WTC11 (cell line): ENCODE measurements around the gene WDPCP. TPM values are rescaled to one million over a fixed set of nuclear protein-coding genes. Genes with fewer than 3 reads are reported as not detected.
"Not testable (repeated sequence)": the region's sequence is repeated elsewhere in the genome, so short reads cannot be mapped to it uniquely, and the experiment has no call there.

Source experiments
- ATAC-seq: fragments of 200-7000 bp; cut with Tn5 transposase; 2 replicates; pipeline ENCODE4 v1.10.0; 2021; ENCODE audit warnings: mild to moderate bottlenecking, moderate library complexity
- CTCF ChIA-PET: fragments of 300-600 bp; sonication (Branson Sonifier 250); formaldehyde crosslinking; loops from one replicate; lab custom pipeline; 2021; ENCODE audit warnings: antibody characterized with exemption; lab: Charles Lee
- POLR2A ChIA-PET: fragments of 350-600 bp; sonication (Branson Sonifier 250); formaldehyde crosslinking; loops from one replicate; lab custom pipeline; 2021; ENCODE audit warnings: antibody characterized with exemption; lab: Charles Lee
- DNase-seq: peaks from one replicate; pipeline ENCODE4 v3.0.0; 2021; ENCODE audit warnings: low spot score
- H3K27ac Mint-ChIP-seq: 2 replicates; pipeline ENCODE4 v1.8.0; 2021; ENCODE audit warnings: mixed read lengths
- H3K27me3 Mint-ChIP-seq: 2 replicates; pipeline ENCODE4 v1.8.0; 2021; ENCODE audit warnings: low read depth, mild to moderate bottlenecking, moderate library complexity, mixed read lengths
- H3K36me3 Mint-ChIP-seq: 2 replicates; pipeline ENCODE4 v1.8.0; 2021; ENCODE audit warnings: mixed read lengths
- H3K4me1 Mint-ChIP-seq: 2 replicates; pipeline ENCODE4 v1.8.0; 2022; ENCODE audit warnings: mixed read lengths
- H3K4me3 Mint-ChIP-seq: 2 replicates; pipeline ENCODE4 v1.8.0; 2021; ENCODE audit warnings: mild to moderate bottlenecking, moderate library complexity, mixed read lengths
- H3K9me3 Mint-ChIP-seq: 2 replicates; pipeline ENCODE4 v1.8.0; 2021; ENCODE audit warnings: mixed read lengths
- ARID4B ChIP-seq: sonication (generic); formaldehyde crosslinking; IDR thresholded peaks from 2 replicates; pipeline ENCODE4 v1.8.0; 2023; ENCODE audit warnings: missing genetic modification reagents, mild to moderate bottlenecking, borderline replicate concordance
- ATF2 ChIP-seq: sonication (generic); formaldehyde crosslinking; IDR thresholded peaks from 2 replicates; pipeline ENCODE4 v1.8.1; 2022; ENCODE audit warnings: low read depth, missing genetic modification reagents, borderline replicate concordance
- ERG ChIP-seq: fragments of 250-450 bp; sonication (Bioruptor Pico); IDR thresholded peaks from 2 replicates; pipeline ENCODE4 v1.8.0; 2021; ENCODE audit warnings: mild to moderate bottlenecking
- ESRRA ChIP-seq: sonication (generic); formaldehyde crosslinking; IDR thresholded peaks from 2 replicates; pipeline ENCODE4 v1.8.1; 2022; ENCODE audit warnings: mild to moderate bottlenecking, missing genetic modification reagents, borderline replicate concordance
- ETV6 ChIP-seq: sonication (generic); formaldehyde crosslinking; IDR thresholded peaks from 2 replicates; pipeline ENCODE4 v1.8.1; 2022; ENCODE audit warnings: mild to moderate bottlenecking, missing genetic modification reagents
- GABPB1 ChIP-seq: sonication (generic); formaldehyde crosslinking; IDR thresholded peaks from 2 replicates; pipeline ENCODE4 v1.8.1; 2023; ENCODE audit warnings: mild to moderate bottlenecking, missing genetic modification reagents
- GRHL2 ChIP-seq: fragments of 250-450 bp; sonication (Bioruptor Pico); IDR thresholded peaks from 2 replicates; pipeline ENCODE4 v1.8.0; 2022; ENCODE audit warnings: mild to moderate bottlenecking, moderate library complexity; ENCODE audit not compliant: insufficient replicate concordance, severe bottlenecking
- JAZF1 ChIP-seq: fragments of 250-450 bp; sonication (Bioruptor Pico); IDR thresholded peaks from 2 replicates; pipeline ENCODE4 v1.9.0; 2021; ENCODE audit warnings: moderate library complexity, mild to moderate bottlenecking, inconsistent platforms
- JUN ChIP-seq: sonication (generic); formaldehyde crosslinking; IDR thresholded peaks from 2 replicates; pipeline ENCODE4 v1.8.0; 2023; ENCODE audit warnings: mild to moderate bottlenecking, missing genetic modification reagents
- PRDM15 ChIP-seq: sonication (generic); formaldehyde crosslinking; IDR thresholded peaks from 2 replicates; pipeline ENCODE4 v1.8.0; 2022; ENCODE audit warnings: missing genetic modification reagents
- PRRX2 ChIP-seq: fragments of 250-450 bp; sonication (Bioruptor Pico); IDR thresholded peaks from 2 replicates; pipeline ENCODE4 v1.8.0; 2021; ENCODE audit warnings: mild to moderate bottlenecking
- RORB ChIP-seq: fragments of 250-450 bp; sonication (Bioruptor Pico); IDR thresholded peaks from 2 replicates; pipeline ENCODE4 v1.9.0; 2021; ENCODE audit warnings: mild to moderate bottlenecking
- SP1 ChIP-seq: sonication (generic); formaldehyde crosslinking; conservative IDR thresholded peaks from 2 replicates; pipeline ENCODE4 v1.8.1; 2022; ENCODE audit warnings: missing genetic modification reagents
- TEAD1 ChIP-seq: sonication (generic); formaldehyde crosslinking; IDR thresholded peaks from 2 replicates; pipeline ENCODE4 v1.8.0; 2022; ENCODE audit warnings: mild to moderate bottlenecking, missing genetic modification reagents
- ZNF121 ChIP-seq: sonication (generic); formaldehyde crosslinking; IDR thresholded peaks from 2 replicates; pipeline ENCODE4 v1.8.0; 2023; ENCODE audit warnings: missing genetic modification reagents
- ZNF138 ChIP-seq: sonication (generic); formaldehyde crosslinking; conservative IDR thresholded peaks from 2 replicates; pipeline ENCODE4 v1.8.1; 2022; ENCODE audit warnings: mild to moderate bottlenecking, moderate library complexity, missing genetic modification reagents
- ZNF263 ChIP-seq: sonication (generic); formaldehyde crosslinking; IDR thresholded peaks from 2 replicates; pipeline ENCODE4 v1.8.1; 2022; ENCODE audit warnings: low read depth, mild to moderate bottlenecking, moderate library complexity, missing genetic modification reagents
- ZNF281 ChIP-seq: sonication (generic); formaldehyde crosslinking; IDR thresholded peaks from 2 replicates; pipeline ENCODE4 v1.8.0; 2023; ENCODE audit warnings: mild to moderate bottlenecking, missing genetic modification reagents
- total RNA-seq: library from RNA; stranded (reverse); gene quantifications from 3 replicates; pipeline ENCODE4 v1.2.3, GENCODE V29; 2021

Gene WDPCP
- total RNA-seq, 1 experiment from 2014 or later, result 10.9 TPM

GRCh38 chr2:63569740-63570139 lies 18.5 kb downstream of the WDPCP start:
- DNase-seq (no peak), ATAC-seq (no peak)
- TF ChIP-seq SP1, result no peak
- no peak for TF ChIP-seq TEAD1
- H3K27ac Mint-ChIP-seq, result no peak overlapping the region
- POLR2A ChIA-PET, result no interaction called here
- H3K36me3 Mint-ChIP-seq, result peaks cover 51% of the 10 kb centered on the region
- peaks cover 47% of the 10 kb centered on the region for H3K9me3 Mint-ChIP-seq
- CTCF ChIA-PET, result interaction anchor here (1.6 kb wide), 1 partner anchor 145 kb away, joined by 3 read pairs; no protein-coding TSS in a partner anchor
- H3K4me1 Mint-ChIP-seq, result peaks cover 35% of the 10 kb centered on the region
- H3K27me3 Mint-ChIP-seq, result no peaks in the 10 kb centered on the region
- no peak overlapping the region for H3K4me3 Mint-ChIP-seq

GRCh38 chr2:63562751-63563150 lies 25.5 kb downstream of the WDPCP start:
- CTCF ChIA-PET, result no interaction called here
- Mint-ChIP-seq H3K4me3 (no peak overlapping the region), H3K27me3 (no peaks in the 10 kb centered on the region), H3K36me3 (peaks cover 49% of the 10 kb centered on the region), H3K4me1 (peaks cover 17% of the 10 kb centered on the region), H3K27ac (no peak overlapping the region), H3K9me3 (peaks cover 47% of the 10 kb centered on the region)
- POLR2A ChIA-PET, result no interaction called here
- no peak for ATAC-seq
- no peak for TF ChIP-seq ZNF138 (CRISPR knock-in tag)
- no peak for TF ChIP-seq ETV6 (CRISPR knock-in tag)
- TF ChIP-seq PRRX2 (CRISPR knock-in tag), result no peak
- no peak for TF ChIP-seq JAZF1 (CRISPR knock-in tag)
- no peak for TF ChIP-seq JUN (CRISPR knock-in tag)
- TF ChIP-seq ESRRA (CRISPR knock-in tag), result no peak
- TF ChIP-seq RORB, result no peak
- no peak for TF ChIP-seq ZNF121 (CRISPR knock-in tag)
- no peak for TF ChIP-seq ERG (CRISPR knock-in tag)
- no peak for TF ChIP-seq ARID4B
- no peak for TF ChIP-seq GRHL2 (CRISPR knock-in tag)
- TF ChIP-seq ZNF281, result no peak
- TF ChIP-seq PRDM15, result no peak
- TF ChIP-seq ZNF263 (CRISPR knock-in tag), result no peak
- TF ChIP-seq GABPB1 (CRISPR knock-in tag), result no peak
- no peak for TF ChIP-seq ATF2 (CRISPR knock-in tag)
- no peak for DNase-seq

- POLR2A ChIA-PET, H3K27me3 Mint-ChIP-seq, H3K4me3 Mint-ChIP-seq, CTCF ChIA-PET, ATAC-seq, H3K27ac Mint-ChIP-seq, DNase-seq: not testable (repeated sequence)
- Mint-ChIP-seq H3K36me3 (peaks cover 50% of the 10 kb centered on the region), H3K4me1 (peaks cover 18% of the 10 kb centered on the region), H3K9me3 (peaks cover 48% of the 10 kb centered on the region)
Measured at GRCh38 chr2:63558922-63559321, 29.4 kb downstream of the WDPCP start.

GRCh38 chr2:63557819-63558218 lies 30.5 kb downstream of the WDPCP start:
- POLR2A ChIA-PET, H3K4me3 Mint-ChIP-seq, H3K27ac Mint-ChIP-seq, H3K27me3 Mint-ChIP-seq, DNase-seq, ATAC-seq, CTCF ChIA-PET: not testable (repeated sequence)
- H3K9me3 Mint-ChIP-seq, result peaks cover 48% of the 10 kb centered on the region
- H3K4me1 Mint-ChIP-seq, result peaks cover 18% of the 10 kb centered on the region
- H3K36me3 Mint-ChIP-seq, result peaks cover 48% of the 10 kb centered on the region
